GM19395 (cell line): ENCODE results near the gene TSPAN8.
"Not testable (repeated sequence)": the region's sequence is repeated elsewhere in the genome, so short reads cannot be mapped to it uniquely, and the experiment has no call there.

Experiments used
- ATAC-seq: cut with Tn5 transposase; IDR thresholded peaks from one replicate; pipeline ENCODE4 v1.9.1; 2021; ENCODE audit warnings: mild to moderate bottlenecking, moderate library complexity; ENCODE audit not compliant: unreplicated experiment

The TSPAN8 gene

DNA sequence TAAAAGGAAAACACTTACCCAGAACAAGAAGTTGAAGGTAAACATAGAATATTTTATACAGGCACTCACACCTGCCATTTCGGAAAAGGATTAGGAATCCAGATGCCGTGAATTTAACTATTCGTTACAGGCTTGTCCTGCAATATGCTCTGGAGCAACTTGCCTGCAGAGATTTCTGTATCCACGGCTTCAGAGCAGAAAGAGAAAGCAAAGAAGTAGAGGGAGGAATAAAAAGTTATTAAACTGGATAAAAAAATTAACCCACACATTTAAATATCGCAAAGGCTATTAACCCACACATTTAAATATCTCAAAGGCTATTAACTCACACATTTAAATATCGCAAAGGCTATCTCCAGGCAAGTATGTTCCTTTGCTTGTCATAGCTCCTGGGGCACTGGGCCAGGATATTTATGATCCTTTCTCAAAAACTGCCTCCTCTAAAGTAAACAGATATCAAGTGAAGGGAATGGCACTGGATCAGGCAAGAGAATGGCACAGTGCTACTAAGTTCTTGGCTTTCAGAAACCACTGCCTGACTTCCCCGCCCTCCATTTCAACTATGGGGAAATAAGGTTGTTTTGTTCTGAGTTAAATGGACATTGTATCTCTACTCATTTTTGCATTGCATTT, at the start of gene TSPAN8:
Gene TSPAN8, minus strand, starts transcription at position 399 of the 633 bp plus-strand sequence. Its CDS starts 321 bp downstream, at position 78.
- ATAC-seq, result no peak

DNA sequence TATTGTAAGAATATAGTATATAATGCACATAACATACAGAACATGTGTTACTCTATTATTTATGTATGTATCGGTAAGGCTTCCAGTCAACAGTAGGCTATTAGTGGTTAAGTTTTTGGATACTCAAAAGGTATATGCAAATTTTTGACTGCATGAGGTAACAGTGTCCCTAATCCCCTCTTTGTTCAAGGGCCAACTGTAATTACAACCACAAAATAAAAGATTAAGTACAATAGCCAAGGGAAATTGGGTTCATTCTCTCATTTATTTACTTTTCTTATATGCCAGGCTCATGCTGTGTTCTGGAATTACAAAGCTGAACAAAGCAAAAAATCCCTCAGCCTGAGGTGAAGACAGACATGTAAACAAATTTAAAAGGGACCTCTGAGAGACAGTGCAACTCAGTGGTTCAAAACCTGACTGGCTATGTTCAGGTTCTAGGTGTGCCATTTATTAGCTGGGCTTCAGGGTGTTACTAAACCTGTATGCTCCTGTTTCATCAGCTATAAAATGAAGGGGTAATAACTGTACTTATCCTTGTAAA, 43.4 kb upstream of the TSPAN8 start:
- no peak for ATAC-seq

DNA sequence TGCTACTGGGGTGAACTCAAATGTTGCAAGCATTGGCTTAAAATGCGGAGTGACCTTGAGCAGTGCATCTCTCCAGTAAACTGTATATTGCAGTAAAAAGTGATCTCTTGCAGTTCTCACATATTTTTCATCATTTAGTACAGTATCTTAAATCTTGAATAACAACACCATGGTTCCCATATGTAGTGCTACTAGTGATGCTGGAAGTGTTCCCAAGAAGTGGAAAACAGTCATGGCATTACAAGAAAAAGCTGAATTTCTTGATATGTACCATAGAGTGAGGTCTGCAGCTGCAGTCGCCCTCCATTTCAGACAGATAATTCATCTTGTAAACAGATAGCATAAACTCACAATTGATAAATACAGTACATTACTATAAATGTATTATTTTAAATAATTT, 42.9 kb upstream of the TSPAN8 start:
- no peak for ATAC-seq

DNA sequence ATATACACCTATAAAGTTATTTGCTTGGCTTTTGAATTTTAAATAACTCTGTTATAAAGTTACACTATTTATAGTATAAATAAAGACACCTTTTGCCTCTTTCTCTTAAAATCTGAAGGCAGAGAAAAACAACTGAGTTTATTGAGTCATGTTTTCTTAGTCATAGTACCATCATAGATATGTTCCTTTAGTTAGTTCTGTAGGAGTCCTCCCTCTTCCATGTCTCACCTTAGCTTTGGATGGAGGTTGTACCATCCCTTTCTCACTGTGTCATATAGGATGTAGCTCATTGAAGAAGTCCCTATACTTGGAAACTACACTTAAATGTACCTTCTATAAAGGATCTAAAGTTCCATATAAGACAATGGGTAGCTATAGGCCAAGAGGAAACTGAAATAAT, 39.7 kb upstream of the TSPAN8 start:
- no peak for ATAC-seq

DNA sequence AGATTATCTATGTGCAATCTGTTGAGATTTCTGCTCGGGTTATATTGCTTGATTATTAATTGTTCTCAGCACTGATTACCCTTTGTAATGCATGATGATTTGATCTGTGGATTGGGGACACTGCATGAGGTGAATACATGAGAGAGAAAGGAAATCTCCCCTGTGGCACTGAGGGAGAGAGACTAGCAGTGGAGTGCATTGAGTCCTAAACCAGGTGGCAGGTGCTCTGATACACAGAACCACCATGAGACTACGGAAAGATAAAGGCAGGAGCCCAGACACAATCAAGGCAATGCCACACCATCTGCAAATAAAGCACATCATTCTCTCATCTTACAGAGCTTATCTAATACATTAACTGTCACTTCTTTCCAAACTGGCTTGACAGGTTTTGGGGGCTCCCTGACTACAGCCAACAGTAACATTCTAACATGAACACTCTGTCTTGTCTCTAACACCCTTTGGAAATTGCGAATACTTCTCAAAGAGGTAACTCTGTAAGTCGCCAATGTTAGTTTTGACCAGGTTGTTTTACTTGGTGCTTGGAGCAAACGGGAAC, 37.6 kb upstream of the TSPAN8 start:
- ATAC-seq, result no peak

DNA sequence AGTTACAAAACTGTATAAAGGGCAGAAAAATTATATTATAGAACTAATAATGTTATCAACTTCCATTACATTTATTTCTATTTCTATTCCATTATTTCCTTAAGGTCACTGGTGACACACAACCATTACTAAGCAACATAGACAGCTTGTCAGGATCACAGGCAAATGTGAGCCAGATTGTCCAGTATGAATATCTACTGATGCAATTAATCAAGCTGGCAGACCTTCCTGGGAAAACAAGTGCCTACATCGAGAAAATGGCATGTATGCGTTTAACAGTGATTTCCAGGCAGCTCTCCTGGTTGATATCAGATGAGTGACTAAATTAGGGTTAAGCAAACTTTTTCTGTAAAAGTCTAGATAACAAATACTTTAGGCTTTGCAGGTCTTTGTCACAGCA, 36.9 kb upstream of the TSPAN8 start:
- no peak for ATAC-seq

DNA sequence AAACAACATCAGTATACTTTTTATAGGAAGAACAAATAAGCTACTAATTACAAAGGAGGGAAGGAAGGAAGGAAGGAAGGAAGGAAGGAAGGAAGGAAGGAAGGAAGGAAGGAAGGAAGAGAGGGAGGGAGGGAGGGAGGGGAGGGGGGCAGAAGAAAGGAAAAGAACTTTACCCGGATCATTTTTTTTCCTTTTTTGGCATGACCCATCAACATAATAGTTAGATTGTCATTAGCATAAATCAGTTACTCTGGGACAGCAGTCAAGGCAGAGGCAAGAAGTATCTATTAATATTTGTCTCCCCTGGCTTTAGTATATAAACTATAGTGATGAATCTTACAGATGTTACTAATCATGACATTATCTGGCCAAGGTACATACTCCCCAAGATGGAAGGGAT, 35.2 kb upstream of the TSPAN8 start:
- ATAC-seq, result no peak

DNA sequence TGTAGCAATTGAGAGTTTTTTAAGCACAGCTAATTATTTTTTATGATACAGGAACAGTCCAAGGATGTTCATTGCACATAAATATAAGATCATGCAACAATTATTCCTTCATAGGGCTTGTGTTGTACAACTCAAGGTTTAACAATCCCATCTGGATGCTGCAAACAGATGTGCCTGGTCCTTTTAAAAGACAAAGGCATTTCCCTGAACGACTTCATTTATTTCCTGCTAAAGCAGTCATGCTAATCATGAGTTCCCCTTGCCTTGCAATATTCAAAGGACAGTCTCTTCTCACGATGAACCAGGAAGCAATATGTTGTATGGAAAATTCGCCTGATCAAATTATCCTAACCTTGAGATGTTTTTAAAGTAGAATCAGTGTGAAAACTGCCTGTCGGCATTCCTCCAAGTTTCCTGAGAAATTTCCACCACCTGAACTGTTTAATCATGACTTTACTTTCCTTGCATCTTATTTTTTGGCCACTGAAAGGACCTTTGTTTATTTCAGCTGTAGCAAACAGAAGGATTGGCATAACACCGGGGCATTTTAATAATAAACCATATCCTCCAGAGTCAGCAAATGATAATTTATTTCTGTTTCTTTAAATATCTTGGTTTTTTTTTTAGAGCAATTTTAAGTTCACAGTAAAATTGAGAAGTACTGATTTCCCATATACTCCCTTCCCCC, 33.9 kb upstream of the TSPAN8 start:
- ATAC-seq, result no peak

DNA sequence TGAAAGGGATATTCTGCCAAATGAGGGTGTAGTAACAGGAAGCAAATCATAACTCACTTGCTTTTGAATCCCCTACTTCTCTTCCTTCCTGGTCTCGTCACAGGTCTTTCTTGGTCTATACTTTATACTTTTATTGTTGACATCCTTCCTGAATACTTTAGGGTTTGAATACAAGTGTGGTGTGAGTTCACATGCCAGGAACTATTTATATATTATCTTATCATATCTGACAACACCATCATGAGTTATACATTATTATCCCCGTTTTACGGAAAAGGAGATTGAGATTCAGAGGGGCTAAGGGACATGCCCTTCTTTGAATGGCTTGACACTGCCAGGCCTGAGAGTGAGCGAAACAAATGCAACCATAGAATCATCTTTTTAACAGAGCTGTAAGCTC, 33.0 kb upstream of the TSPAN8 start:
- no peak for ATAC-seq

DNA sequence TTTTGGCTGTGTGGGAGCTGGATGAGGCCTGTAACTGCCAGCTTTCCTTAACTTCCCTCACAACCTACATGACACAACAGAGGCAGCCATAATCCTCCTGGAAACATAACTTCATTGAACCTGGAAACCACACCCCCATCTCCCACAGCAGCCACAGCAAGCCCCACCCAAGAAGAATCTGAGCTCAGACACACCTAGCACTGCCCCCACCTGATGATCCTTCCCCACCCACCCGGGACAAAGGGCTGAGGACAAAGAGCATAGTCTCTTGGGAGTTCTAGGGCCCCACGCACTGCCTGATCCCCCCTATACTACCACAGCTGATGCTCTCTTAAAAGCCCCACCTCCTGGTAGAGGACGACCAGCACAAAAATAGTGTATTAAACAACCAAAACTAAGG, 29.6 kb upstream of the TSPAN8 start:
- ATAC-seq, result no peak

DNA sequence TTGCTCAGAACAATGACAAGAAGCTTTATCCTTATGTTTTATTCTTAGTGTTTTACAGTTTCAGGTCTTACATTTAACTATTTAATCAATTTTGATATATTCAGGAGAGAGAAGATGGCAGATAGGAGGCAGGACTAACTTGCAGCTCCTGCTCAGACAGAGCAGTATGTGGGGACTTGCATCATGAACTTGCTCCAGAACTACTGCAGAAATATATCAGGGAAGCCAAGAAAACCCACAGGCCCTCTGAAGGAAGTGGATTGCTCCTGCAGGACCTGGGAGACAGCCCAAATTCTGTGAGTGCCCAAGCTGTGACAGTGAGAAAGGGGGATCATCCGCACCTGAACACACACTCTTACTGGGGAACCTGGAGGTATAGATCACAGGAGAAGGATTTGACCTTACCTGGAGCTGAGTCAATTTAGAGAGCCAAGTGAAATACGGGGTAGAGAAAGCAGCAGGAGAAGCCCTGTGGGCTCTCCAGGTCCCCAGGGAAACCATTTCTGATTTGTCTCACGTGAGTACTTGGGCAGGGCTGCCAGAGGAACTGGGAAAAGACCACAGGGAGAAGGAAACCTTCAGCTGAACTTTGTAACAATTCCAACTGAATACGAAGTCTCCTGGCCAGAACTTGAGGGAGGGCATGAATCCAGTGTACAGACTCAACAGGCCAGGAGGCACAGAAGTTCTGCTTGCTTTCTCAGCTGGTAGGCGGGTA, 28.9 kb upstream of the TSPAN8 start:
- no peak for ATAC-seq

DNA sequence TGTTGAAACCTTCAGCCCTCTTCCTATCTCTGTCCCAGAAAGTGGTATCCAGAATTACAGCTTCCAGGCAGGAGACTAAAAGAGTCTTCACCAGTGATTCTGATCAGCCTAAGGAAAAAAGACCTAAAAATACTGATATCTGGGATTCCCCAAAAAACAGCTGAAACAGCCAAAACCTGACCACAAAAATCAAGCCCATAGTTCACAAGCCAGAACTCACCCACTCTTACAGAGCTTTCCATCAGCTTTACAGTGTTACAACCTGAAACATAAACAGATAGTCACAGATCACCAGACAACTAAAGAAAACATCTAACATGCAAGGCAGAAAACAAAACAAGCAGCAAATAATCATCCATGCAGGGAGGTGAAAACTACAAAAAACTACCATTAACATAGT, 26.0 kb upstream of the TSPAN8 start:
- no peak for ATAC-seq

DNA sequence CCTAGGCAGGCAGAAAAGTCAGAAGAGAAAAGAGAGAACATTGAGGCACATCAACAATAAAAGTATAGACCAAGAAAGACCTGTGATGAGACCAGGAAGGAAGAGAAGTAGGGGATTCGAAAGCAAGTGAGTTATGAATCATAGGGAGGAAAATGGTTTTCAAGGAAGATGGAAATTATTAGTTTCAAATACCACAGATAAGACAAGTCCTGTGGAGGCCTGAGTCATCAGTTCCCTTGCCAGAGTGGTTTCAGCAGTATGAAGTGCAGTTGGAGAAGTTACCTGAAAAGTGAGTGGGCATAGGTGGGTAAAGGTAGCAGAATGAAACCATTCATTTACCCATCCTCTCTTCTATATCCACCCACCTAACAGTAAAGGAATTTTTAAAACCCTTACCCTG, 25.2 kb upstream of the TSPAN8 start:
- ATAC-seq, result no peak

DNA sequence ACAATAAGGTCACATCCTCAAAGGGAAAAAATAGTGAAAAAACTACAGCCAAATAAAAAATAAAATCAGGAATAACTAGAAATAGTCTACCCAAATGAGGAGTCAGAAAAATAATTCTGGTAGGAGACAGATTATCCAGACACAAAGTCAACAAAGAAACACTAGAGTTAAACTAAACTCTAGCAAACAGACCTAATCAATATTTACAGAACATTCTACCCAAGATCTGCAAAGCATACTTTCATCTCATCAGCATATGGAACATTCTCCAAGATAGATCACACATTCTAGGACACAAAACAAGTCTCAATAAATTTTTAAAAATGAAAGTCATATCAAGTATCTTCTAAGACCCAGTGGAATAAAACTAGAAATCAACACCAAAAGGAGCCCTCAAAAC, 20.4 kb upstream of the TSPAN8 start:
- no peak for ATAC-seq

DNA sequence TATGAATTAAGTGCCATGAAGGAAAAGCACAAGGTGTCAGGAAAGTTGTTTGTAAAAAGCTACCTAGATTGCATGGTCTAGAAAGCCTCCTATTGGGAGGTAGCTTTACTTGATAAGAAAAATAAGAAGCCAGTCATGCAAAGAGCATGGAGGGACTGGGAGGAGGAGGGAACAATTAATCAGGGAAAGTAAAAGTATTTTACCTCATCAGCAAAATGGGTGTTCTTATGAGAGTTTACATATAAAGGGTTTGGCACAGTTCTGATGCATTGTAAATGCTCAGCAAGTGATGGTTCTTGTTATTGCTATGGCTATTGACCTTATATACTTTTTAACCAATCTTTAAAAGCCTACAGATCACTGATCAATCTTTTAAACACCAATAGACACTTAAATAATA, 17.0 kb upstream of the TSPAN8 start:
- no peak for ATAC-seq

DNA sequence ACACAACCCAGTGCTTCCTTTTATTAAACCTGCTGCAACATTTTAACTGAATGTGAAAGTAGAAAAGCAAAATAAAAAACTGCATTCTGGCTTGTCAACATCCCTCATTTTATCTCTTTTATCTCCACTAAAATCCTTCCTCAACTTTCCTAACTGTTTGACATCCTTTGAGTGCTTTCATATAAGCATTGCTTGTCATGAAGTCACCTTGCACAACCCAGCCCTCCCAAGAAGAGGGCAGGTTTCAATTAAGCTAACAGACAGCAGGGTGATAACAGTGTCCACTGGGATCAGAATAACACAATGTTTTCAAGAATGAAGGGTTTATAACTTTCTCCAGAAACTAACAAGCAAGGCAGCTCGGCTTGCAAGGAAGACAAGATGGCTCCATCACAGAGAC, 16.3 kb upstream of the TSPAN8 start:
- no peak for ATAC-seq

DNA sequence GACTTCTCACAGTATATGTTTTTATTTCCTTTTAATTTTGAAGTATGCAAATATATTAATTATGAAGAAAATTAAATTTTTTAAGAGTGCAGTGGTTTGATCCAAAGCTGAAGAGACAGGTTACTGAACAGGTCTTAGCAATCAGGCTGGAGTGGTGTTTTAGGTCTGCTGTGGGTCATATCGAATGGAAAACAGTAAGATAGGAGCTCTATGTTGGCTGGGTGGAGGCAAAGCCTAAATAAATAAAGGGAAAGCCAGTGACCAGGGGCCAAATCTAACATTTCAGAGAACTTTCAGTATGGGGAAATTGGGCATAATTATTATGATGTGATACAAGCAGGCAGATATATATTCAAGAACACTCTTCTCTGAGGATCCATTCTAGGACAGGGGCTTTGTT, 12.7 kb upstream of the TSPAN8 start:
- no peak for ATAC-seq

DNA sequence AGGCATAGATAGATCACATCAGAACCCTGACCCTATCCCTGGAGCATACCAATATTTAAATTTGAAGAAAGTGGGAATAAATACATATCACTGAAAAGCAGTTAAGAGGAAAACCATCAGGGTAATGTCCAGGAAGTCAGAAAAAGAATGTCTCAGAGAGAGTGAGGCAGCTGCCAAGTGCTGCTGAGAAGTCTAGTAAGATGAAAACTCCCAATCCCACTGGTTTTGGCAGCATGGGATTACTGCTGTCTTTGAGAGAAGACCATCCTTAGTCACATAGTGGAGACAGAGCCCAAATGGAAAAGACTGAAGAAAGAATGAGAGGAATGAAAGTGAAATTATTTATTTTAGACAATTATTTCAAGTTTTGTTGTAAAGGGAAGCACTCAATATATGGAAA, 11.5 kb upstream of the TSPAN8 start:
- no peak for ATAC-seq

DNA sequence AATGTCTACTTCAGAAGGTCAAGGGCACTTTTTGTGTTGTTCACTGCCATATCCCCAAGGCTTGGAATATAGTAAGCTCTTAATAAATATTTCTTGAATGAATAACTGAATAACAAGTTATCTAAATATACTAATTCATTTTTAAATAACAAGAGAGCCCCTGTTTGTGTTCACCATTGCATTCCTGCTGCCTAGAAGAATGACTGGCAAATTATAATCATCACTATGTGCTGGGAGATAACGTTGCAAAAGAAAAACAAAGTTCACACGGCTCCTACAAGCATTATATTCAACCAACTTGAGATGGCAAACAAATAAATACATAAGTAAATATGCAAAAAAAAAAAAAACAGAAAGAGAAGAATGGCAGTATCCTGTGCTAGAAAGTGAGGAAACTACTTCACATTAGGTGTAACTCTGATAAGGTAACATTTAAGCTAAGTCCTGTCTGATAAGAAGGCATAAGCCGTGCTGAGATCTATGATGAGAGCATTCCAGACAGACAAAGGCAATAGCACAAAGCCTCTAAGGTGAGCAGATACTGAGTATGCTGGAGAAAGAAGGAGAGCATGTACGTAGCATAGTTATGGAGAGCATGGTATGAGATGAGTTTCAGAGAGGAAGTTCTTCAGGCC, 9.2 kb upstream of the TSPAN8 start:
- ATAC-seq, result no peak

DNA sequence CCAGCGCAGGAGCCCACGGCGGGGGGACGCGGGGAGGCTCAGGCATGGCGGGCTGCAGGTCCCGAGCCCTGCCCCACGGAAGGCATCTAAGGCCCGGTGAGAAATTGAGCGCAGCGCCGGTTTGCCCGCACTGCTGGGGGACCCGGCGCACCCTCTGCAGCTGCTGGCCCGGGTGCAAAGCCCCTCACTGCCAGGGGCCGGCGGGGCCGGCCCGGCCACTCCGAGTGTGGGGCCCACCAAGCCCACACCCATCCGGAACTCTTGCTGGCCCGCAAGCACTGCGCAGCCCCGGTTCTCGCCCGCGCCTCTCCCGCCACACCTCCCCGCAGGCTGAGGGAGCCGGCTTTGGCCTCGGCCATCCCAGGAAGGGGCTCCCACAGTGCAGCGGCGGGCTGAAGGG, 8.5 kb upstream of the TSPAN8 start:
- ATAC-seq, result no peak

DNA sequence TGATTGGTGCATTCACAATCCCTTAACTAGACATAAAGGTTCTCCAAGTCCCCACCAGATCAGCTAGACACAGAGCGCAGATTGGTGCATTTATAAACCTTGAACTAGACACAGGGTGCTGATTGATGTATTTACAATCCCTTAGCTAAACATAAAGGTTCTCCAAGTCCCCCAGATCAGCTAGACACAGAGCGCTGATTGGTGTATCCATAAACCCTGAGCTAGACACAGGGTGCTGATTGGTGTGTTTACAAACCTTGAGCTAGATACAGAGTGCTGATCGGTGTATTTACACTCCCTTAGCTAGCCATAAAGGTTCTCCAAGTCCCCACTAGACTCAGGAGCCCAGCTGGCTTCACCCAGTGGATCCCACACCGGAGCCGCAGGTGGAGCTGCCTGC, 8.0 kb upstream of the TSPAN8 start:
- ATAC-seq, result not testable (repeated sequence)
